ENCODE measurements around the gene SGSH.

DNA sequence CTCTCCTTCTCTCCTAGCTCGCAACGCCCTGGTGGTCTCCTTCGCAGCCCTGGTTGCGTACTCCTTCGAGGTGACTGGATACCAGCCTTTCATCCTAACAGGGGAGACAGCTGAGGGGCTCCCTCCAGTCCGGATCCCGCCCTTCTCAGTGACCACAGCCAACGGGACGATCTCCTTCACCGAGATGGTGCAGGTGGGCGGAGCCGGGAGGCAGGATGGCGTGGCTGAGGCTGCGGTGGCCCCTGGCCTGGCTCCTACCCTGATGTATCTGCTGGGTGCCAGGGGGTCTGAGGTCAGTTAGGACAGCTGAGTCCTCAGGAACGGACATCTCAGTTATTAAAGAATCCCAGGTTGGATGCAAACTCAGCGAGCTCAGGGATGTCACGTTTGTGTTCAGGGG, 16.8 kb upstream of the SGSH start:
- TF ChIP-seq, protein P1, sequence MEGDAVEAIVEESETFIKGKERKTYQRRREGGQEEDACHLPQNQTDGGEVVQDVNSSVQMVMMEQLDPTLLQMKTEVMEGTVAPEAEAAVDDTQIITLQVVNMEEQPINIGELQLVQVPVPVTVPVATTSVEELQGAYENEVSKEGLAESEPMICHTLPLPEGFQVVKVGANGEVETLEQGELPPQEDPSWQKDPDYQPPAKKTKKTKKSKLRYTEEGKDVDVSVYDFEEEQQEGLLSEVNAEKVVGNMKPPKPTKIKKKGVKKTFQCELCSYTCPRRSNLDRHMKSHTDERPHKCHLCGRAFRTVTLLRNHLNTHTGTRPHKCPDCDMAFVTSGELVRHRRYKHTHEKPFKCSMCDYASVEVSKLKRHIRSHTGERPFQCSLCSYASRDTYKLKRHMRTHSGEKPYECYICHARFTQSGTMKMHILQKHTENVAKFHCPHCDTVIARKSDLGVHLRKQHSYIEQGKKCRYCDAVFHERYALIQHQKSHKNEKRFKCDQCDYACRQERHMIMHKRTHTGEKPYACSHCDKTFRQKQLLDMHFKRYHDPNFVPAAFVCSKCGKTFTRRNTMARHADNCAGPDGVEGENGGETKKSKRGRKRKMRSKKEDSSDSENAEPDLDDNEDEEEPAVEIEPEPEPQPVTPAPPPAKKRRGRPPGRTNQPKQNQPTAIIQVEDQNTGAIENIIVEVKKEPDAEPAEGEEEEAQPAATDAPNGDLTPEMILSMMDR (conservative IDR thresholded peaks at IDR 0.05) = no peak
- TF ChIP-seq ZFX (IDR thresholded peaks at IDR 0.05) = no peak
